Right atrium auricular region (tissue), 2 donors: ENCODE results near the gene C17orf78. TPM values are rescaled to one million over a fixed set of nuclear protein-coding genes. Genes with fewer than 3 reads are reported as not detected.
"Not testable (repeated sequence)": the region's sequence is repeated elsewhere in the genome, so short reads cannot be mapped to it uniquely, and the experiment has no call there.

Experiments
- DNase-seq: peaks from one replicate; pipeline ENCODE4 v3.0.0-alpha.2; 2019; ENCODE audit warnings: low spot score
- H3K27ac ChIP-seq, 2 donors: fragments of 200-600 bp; sonication (generic); 1 replicate in 1 of 2; 2 replicates in 1 of 2; pipeline ENCODE4 v1.5.1; 2016 to 2019
- H3K27me3 ChIP-seq, 2 donors: fragments of 200-600 bp; sonication (generic); one replicate each; pipeline versions ENCODE4 v1.5.1 to v1.6.0; 2017 to 2019
- H3K36me3 ChIP-seq: fragments of 200-600 bp; sonication (generic); one replicate; pipeline ENCODE4 v1.5.1; 2016
- H3K4me1 ChIP-seq, 2 donors: fragments of 200-600 bp; sonication (generic); one replicate each; pipeline versions ENCODE4 v1.5.1 to v1.6.0; 2017 to 2019
- H3K4me3 ChIP-seq, 2 donors: fragments of 200-600 bp; sonication (generic); 1 replicate in 1 of 2; 2 replicates in 1 of 2; pipeline ENCODE4 v1.5.1; 2017 to 2019; ENCODE audit warnings: mild to moderate bottlenecking in 1 of 2, moderate library complexity in 1 of 2
- H3K9me3 ChIP-seq, 2 donors: fragments of 200-600 bp; sonication (generic); one replicate each; pipeline ENCODE4 v1.5.1; 2019
- CTCF ChIP-seq, 2 donors: fragments of 200-600 bp; sonication (generic); IDR thresholded peaks; one replicate each; pipeline ENCODE4 v1.5.1; 2019; ENCODE audit warnings: antibody characterized with exemption in 2 of 2
- total RNA-seq, 2 donors: library from RNA; depleted of rRNA; stranded (reverse); fragments of >200 nt; gene quantifications; one replicate each; pipeline ENCODE4 v1.1.0, GENCODE V29; 2016

C17orf78 gene
- total RNA-seq, 2 donors from 2014 or later = not detected

- H3K9me3 ChIP-seq = no peaks in the 10 kb centered on the region
- TF ChIP-seq CTCF (IDR thresholded peaks at IDR 0.05) = no peak
- no peak overlapping the region for H3K4me3 ChIP-seq
- DNase-seq = no peak
- H3K27ac ChIP-seq = no peak overlapping the region
- no peaks in the 10 kb centered on the region for H3K27me3 ChIP-seq
- H3K36me3 ChIP-seq = no peaks in the 10 kb centered on the region
- peaks cover 0 to 19% of the 10 kb centered on the region in 2 donors for H3K4me1 ChIP-seq
Observed at GRCh38 chr17:37392024-37392590, 16.3 kb downstream of the C17orf78 start.

GRCh38 chr17:37393352-37393751 is 17.6 kb downstream of the C17orf78 start:
- H3K4me1 ChIP-seq = peaks cover 0 to 19% of the 10 kb centered on the region in 2 donors
- H3K4me3 ChIP-seq = no peak overlapping the region
- no peaks in the 10 kb centered on the region for H3K9me3 ChIP-seq
- no peak for DNase-seq
- H3K27me3 ChIP-seq = no peaks in the 10 kb centered on the region
- TF ChIP-seq CTCF (IDR thresholded peaks at IDR 0.05) = no peak
- no peak overlapping the region for H3K27ac ChIP-seq
- no peaks in the 10 kb centered on the region for H3K36me3 ChIP-seq

- H3K27ac ChIP-seq = no peak overlapping the region
- no peaks in the 10 kb centered on the region for H3K4me1 ChIP-seq
- no peak for DNase-seq
- TF ChIP-seq CTCF (IDR thresholded peaks at IDR 0.05) = no peak
- H3K4me3 ChIP-seq = no peak overlapping the region
- H3K9me3 ChIP-seq = no peaks in the 10 kb centered on the region
- no peaks in the 10 kb centered on the region for H3K27me3 ChIP-seq
- H3K36me3 ChIP-seq = no peaks in the 10 kb centered on the region
Observed at GRCh38 chr17:37399265-37399803, 23.5 kb downstream of the C17orf78 start.

- Histone ChIP-seq H3K4me3 (no peak overlapping the region), H3K36me3 (no peaks in the 10 kb centered on the region), H3K27ac (no peak overlapping the region), H3K4me1 (peaks cover 0 to 8% of the 10 kb centered on the region in 2 donors), H3K9me3 (no peaks in the 10 kb centered on the region), H3K27me3 (no peaks in the 10 kb centered on the region)
- DNase-seq = no peak
- TF ChIP-seq CTCF (IDR thresholded peaks at IDR 0.05) = no peak
Observed at GRCh38 chr17:37400505-37400904, 24.7 kb downstream of the C17orf78 start.

GRCh38 chr17:37405522-37405921 is 29.7 kb downstream of the C17orf78 start:
- not testable (repeated sequence) for DNase-seq, H3K36me3 ChIP-seq, H3K27me3 ChIP-seq, H3K9me3 ChIP-seq
- peak overlapping the region in 1 of 2 donors; percentile 89 for H3K27ac ChIP-seq
- H3K4me1 ChIP-seq = peaks cover 0 to 19% of the 10 kb centered on the region in 2 donors
- H3K4me3 ChIP-seq = peak overlapping the region; percentile 75 to 78

- Histone ChIP-seq H3K9me3 (no peaks in the 10 kb centered on the region), H3K36me3 (peaks cover 4% of the 10 kb centered on the region), H3K4me1 (peaks cover 0 to 19% of the 10 kb centered on the region in 2 donors), H3K27ac (peak overlapping the region; percentile 89), H3K4me3 (peak overlapping the region; percentile 75 to 78), H3K27me3 (no peaks in the 10 kb centered on the region)
- TF ChIP-seq CTCF (IDR thresholded peaks at IDR 0.05) = no peak
- DNase-seq = no peak
Observed at GRCh38 chr17:37405955-37406634, 30.3 kb downstream of the C17orf78 start.
